PC-3 (cell line): ENCODE measurements around the gene OGFOD3. TPM values are rescaled to one million over a fixed set of nuclear protein-coding genes. Genes with fewer than 3 reads are reported as not detected.

Experiments
- ATAC-seq: fragments of 200-7000 bp; cut with Tn5 transposase; 2 replicates; pipeline ENCODE4 v1.9.1; 2020; ENCODE audit warnings: mild to moderate bottlenecking, moderate library complexity
- BruUV-seq: library from RNA; stranded (reverse); fragments of 400-500 nt; replicated peaks from 2 replicates; lab custom pipeline; 2021; lab: Mats Ljungman, UMichigan
- CTCF ChIA-PET: fragments of 300-600 bp; sonication (Branson Sonifier 250); formaldehyde crosslinking; loops from one replicate; lab custom pipeline; 2022; ENCODE audit warnings: antibody characterized with exemption; lab: Charles Lee
- POLR2A ChIA-PET: fragments of 300-600 bp; sonication (Branson Sonifier 250); formaldehyde crosslinking; loops from one replicate; lab custom pipeline; 2022; ENCODE audit warnings: antibody characterized with exemption; ENCODE audit not compliant: unreplicated experiment; lab: Charles Lee
- DNase-seq: peaks from one replicate; pipeline ENCODE4 v3.0.0-alpha.2; 2015
- H2AFZ ChIP-seq: fragments of 300-600 bp; sonication (generic); 2 replicates; pipeline ENCODE4 v1.6.0; 2016; ENCODE audit warnings: antibody characterized with exemption, low read length
- H3F3A ChIP-seq: fragments of 300-600 bp; sonication (generic); one replicate; pipeline ENCODE4 v1.6.0; 2017; ENCODE audit warnings: antibody characterized with exemption, low read length, control low read depth, mild to moderate bottlenecking; ENCODE audit not compliant: unreplicated experiment
- H3K27ac ChIP-seq: fragments of 300-600 bp; sonication (generic); 2 replicates; pipeline ENCODE4 v1.5.1; 2016; ENCODE audit warnings: mild to moderate bottlenecking, low read length
- H3K27me3 ChIP-seq: fragments of 300-600 bp; sonication (generic); 2 replicates; pipeline ENCODE4 v1.6.1; 2016; ENCODE audit warnings: low read length, mixed read lengths
- H3K36me3 ChIP-seq: fragments of 300-600 bp; sonication (generic); 2 replicates; pipeline ENCODE4 v1.6.1; 2016; ENCODE audit warnings: low read depth, mixed run types, low read length, mixed read lengths
- H3K4me1 ChIP-seq: fragments of 300-600 bp; sonication (generic); 2 replicates; pipeline ENCODE4 v1.5.1; 2016; ENCODE audit warnings: low read length; ENCODE audit not compliant: insufficient read depth
- H3K4me2 ChIP-seq: fragments of 300-600 bp; sonication (generic); 2 replicates; pipeline ENCODE4 v1.6.0; 2016; ENCODE audit warnings: low read length
- H3K4me3 ChIP-seq: fragments of 300-600 bp; sonication (generic); 2 replicates; pipeline ENCODE4 v1.5.1; 2016; ENCODE audit warnings: mild to moderate bottlenecking, low read length, mixed read lengths
- H3K79me2 ChIP-seq: fragments of 300-600 bp; sonication (generic); 2 replicates; pipeline ENCODE4 v1.6.1; 2017; ENCODE audit warnings: low read length, mixed read lengths
- H3K9ac ChIP-seq: fragments of 300-600 bp; sonication (generic); 2 replicates; pipeline ENCODE4 v1.6.0; 2016; ENCODE audit warnings: mild to moderate bottlenecking, low read length
- H3K9me2 ChIP-seq: fragments of 300-600 bp; sonication (generic); replicated peaks from 2 replicates; pipeline ENCODE4 v1.6.1; 2016; ENCODE audit warnings: mixed run types, low read length, mixed read lengths
- H3K9me3 ChIP-seq: fragments of 300-600 bp; sonication (generic); 2 replicates; pipeline ENCODE4 v1.6.1; 2016; ENCODE audit warnings: low read length, mixed read lengths
- H4K20me1 ChIP-seq: fragments of 300-600 bp; sonication (generic); 2 replicates; pipeline ENCODE4 v1.6.1; 2016; ENCODE audit warnings: low read length, mixed read lengths
- CTCF ChIP-seq: fragments of 300-600 bp; sonication (generic); conservative IDR thresholded peaks from 2 replicates; pipeline ENCODE4 v1.5.1; 2017; ENCODE audit warnings: antibody characterized with exemption, low read depth, mild to moderate bottlenecking, low read length
- EZH2 ChIP-seq: fragments of 300-600 bp; sonication (generic); IDR thresholded peaks from one replicate; pipeline ENCODE4 v1.6.1; 2017; ENCODE audit warnings: antibody characterized with exemption, mild to moderate bottlenecking, low read length; ENCODE audit not compliant: unreplicated experiment
- EZH2phosphoT487 ChIP-seq: fragments of 300-600 bp; sonication (generic); IDR thresholded peaks from 2 replicates; pipeline ENCODE4 v1.6.1; 2018; ENCODE audit warnings: mild to moderate bottlenecking, antibody characterized with exemption, low read length, borderline replicate concordance
- intact Hi-C: fragments of 100-400 bp; cut with micrococcal nuclease; formaldehyde crosslinking; loops from 2 replicates; pipeline ENCODE4 v1.9.0; 2023
- total RNA-seq: library from RNA; depleted of rRNA; stranded (reverse); fragments of >200 nt; gene quantifications from 2 replicates; pipeline ENCODE4 v1.2.3, GENCODE V29; 2014

Gene OGFOD3
- total RNA-seq, 1 experiment from 2014 or later: 56.1 TPM

DNA sequence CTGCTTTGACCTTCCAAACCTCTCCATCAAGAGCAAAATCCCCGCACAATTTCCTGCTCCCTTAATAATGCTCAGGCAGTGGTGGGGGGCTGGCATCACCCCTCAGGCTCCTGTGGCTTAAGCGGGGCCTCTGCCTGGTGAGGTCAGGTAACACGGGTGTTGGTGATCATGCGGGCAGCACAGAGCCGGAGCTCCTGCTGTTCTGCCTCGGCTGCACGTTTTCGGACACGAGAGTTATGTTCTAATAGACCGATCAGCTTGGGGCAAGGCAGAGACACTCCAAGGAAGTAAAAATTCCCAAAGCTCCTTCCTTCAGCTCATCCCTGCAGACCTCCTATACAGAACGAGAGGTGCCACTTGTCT, 46.2 kb upstream of the OGFOD3 start:
- Histone ChIP-seq H3K27me3 (no peaks in the 10 kb centered on the region), H2AFZ (no peak overlapping the region), H3K4me3 (no peak overlapping the region), H4K20me1 (no peaks in the 10 kb centered on the region), H3F3A (no peaks in the 10 kb centered on the region), H3K27ac (no peak overlapping the region), H3K36me3 (peaks cover 23% of the 10 kb centered on the region), H3K4me1 (peaks cover 12% of the 10 kb centered on the region), H3K9me2 (no peaks in the 10 kb centered on the region), H3K79me2 (peaks cover 6% of the 10 kb centered on the region; the same call in 1 of the 2 replicates), H3K9ac (no peak overlapping the region), H3K9me3 (no peaks in the 10 kb centered on the region), H3K4me2 (no peak overlapping the region)
- no peak for ATAC-seq
- intact Hi-C loops: no loop called here
- ChIA-PET POLR2A (no interaction called here), CTCF (no interaction called here)
- DNase-seq: no peak
- TF ChIP-seq CTCF: no peak
- TF ChIP-seq EZH2: no peak
- no peak for TF ChIP-seq EZH2phosphoT487
- BruUV-seq: no TSS peak

DNA sequence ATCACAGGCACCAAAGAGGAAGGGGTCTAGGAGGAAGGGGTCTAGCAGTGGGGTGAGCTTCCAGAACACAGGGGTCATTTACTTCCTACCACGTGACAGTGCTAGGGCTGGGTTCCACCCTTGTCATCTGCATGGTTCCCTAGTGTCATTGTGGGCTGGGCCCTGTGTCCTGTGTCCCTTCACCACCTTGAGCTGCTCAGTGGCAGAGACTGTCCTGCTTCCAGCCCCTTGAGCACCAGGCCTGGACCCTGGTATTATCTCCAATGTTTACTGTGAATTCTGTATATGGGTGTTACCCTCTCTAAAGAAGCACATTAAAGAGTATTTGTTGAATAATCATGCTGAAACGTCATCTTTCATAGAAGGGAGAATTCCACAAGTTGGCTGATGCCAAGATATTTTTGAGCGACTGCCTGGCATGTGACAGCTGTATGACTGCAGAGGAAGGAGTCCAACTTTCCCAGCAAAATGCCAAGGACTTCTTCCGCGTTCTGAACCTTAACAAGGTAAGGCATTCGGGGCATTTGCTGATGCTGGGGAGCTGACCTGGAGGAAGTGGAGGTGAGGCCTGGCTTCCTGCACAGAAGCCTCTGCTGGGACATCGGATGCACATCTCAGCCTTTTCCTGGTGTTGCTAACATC, 45.7 kb upstream of the OGFOD3 start:
- H3K36me3 ChIP-seq: peaks cover 20% of the 10 kb centered on the region
- TF ChIP-seq CTCF: no peak
- no peak for TF ChIP-seq EZH2phosphoT487
- no peak for TF ChIP-seq EZH2

GRCh38 chr17:82463391-82463790, 45.0 kb upstream of the OGFOD3 start:
- Histone ChIP-seq H3F3A (no peaks in the 10 kb centered on the region), H3K4me2 (no peak overlapping the region), H3K9me3 (no peaks in the 10 kb centered on the region), H3K9me2 (no peaks in the 10 kb centered on the region), H3K27me3 (no peaks in the 10 kb centered on the region), H3K4me1 (peaks cover 12% of the 10 kb centered on the region), H3K36me3 (peaks cover 16% of the 10 kb centered on the region; the same call in 1 of the 2 replicates), H2AFZ (no peak overlapping the region), H4K20me1 (no peaks in the 10 kb centered on the region), H3K27ac (no peak overlapping the region), H3K79me2 (peaks cover 15% of the 10 kb centered on the region), H3K9ac (no peak overlapping the region), H3K4me3 (no peak overlapping the region)
- no TSS peak for BruUV-seq
- POLR2A ChIA-PET: no interaction called here
- CTCF ChIA-PET: interaction anchor here (0.6 kb wide), 1 partner anchor 30 kb away, joined by 3 read pairs; no protein-coding TSS in a partner anchor
- DNase-seq (no peak), ATAC-seq (no peak)
- TF ChIP-seq EZH2phosphoT487 (no peak), CTCF (no peak), EZH2 (no peak)
- intact Hi-C loops: no loop called here

More for the DNA sequence above, 45.7 kb upstream of the OGFOD3 start:
- no peak overlapping the region for H3K4me3 ChIP-seq
- no peak overlapping the region for H3K4me2 ChIP-seq
- H4K20me1 ChIP-seq: no peaks in the 10 kb centered on the region
- H3K9ac ChIP-seq: no peak overlapping the region
- POLR2A ChIA-PET: no interaction called here
- CTCF ChIA-PET: no interaction called here
- H3K9me3 ChIP-seq: no peaks in the 10 kb centered on the region
- ATAC-seq (no peak), DNase-seq (no peak)
- no peak overlapping the region for H3K27ac ChIP-seq
- no peaks in the 10 kb centered on the region for H3K27me3 ChIP-seq
- peaks cover 11% of the 10 kb centered on the region for H3K79me2 ChIP-seq
- intact Hi-C loops: no loop called here
- no peak overlapping the region for H2AFZ ChIP-seq
- H3K9me2 ChIP-seq: no peaks in the 10 kb centered on the region
- H3K4me1 ChIP-seq: peaks cover 12% of the 10 kb centered on the region
- no peaks in the 10 kb centered on the region for H3F3A ChIP-seq
- BruUV-seq: no TSS peak
